ENCODE data around the gene UHMK1.
"Not testable (repeated sequence)": the region's sequence is repeated elsewhere in the genome, so short reads cannot be mapped to it uniquely, and the experiment has no call there.

UHMK1 gene, protein sequence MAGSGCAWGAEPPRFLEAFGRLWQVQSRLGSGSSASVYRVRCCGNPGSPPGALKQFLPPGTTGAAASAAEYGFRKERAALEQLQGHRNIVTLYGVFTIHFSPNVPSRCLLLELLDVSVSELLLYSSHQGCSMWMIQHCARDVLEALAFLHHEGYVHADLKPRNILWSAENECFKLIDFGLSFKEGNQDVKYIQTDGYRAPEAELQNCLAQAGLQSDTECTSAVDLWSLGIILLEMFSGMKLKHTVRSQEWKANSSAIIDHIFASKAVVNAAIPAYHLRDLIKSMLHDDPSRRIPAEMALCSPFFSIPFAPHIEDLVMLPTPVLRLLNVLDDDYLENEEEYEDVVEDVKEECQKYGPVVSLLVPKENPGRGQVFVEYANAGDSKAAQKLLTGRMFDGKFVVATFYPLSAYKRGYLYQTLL

DNA sequence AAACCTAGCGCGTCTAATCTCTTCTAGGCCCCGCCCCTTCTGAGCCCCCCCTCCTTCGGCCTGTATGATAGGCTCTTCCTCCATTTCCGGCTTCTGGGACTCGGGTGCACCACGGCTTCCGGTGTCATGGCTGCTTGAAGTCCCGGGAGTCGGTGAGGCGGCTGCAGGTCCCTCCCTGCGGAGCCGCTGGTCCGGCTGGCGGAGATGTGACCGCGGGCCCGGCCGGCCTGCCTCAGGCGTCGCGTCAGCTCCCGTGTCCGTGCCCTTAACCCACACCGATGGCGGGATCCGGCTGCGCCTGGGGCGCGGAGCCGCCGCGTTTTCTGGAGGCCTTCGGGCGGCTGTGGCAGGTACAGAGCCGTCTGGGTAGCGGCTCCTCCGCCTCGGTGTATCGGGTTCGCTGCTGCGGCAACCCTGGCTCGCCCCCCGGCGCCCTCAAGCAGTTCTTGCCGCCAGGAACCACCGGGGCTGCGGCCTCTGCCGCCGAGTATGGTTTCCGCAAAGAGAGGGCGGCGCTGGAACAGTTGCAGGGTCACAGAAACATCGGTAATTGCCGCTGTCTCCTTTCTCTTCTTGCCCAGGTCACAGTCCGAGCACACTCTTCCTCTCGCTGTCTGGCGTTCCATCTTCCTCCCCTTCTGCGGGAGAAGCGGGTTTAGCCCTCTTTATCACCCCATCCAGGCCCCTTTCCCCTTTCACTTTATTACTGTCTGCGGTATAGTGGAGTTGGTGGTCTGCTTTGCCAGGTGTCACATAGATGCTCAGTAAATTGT lies at the start of gene UHMK1:
Gene UHMK1 (plus strand): TSS at position 96 of the 773 bp plus-strand sequence. CDS start 183 bp downstream, at position 279.
- peak; percentile 88 for DNase-seq

DNA sequence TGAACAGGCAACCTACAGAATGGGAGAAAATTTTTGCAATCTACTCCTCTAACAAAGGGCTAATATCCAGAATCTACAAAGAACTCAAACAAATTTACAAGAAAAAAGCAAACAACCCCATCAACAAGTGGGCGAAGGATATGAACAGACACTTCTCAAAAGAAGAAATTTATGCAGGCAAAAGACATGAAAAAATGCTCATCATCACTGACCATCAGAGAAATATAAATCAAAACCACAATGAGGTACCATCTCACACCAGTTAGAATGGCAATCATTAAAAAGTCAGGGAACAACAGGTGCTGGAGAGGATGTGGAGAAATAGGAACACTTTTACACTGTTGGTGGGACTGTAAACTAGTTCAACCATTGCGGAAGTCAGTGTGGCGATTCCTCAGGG lies 43.3 kb upstream of the UHMK1 start:
- not testable (repeated sequence) for DNase-seq

DNA sequence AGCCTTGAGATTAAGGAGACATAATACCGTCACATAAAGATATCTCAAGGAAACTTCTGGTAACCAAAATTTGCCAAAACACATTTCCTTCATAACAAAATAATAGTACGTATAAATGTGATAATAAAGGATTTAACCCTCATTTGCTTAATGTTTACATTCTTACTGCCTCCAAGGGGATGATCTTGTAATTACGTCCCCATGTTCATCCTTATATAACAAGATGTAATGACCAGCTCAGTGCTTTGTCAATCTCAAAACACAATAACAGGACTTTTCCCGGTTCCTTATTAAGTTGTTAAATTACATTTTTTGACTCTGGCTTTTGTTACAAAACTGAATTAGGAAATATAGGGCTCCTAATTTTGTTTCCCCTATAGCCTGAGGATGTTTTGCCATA lies 41.3 kb upstream of the UHMK1 start:
- DNase-seq = no peak

DNA sequence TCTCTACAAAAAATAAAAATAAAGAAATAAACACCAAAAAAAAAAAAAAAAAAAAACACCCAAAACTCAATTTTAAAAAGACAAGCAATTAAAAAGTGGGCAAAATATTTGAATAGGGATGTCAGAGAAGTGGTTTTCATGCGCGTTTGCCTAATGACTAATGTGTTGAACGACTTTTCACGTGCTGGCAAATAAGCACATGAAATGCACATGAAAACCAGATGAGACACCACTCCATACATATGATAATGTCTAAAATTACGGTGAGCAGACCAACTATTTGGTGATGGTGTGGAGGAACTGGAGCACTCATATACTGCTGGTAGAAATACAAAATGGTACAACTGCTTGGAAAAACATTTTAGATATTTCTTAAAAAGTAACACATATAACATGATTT lies 39.4 kb upstream of the UHMK1 start:
- DNase-seq = no peak

DNA sequence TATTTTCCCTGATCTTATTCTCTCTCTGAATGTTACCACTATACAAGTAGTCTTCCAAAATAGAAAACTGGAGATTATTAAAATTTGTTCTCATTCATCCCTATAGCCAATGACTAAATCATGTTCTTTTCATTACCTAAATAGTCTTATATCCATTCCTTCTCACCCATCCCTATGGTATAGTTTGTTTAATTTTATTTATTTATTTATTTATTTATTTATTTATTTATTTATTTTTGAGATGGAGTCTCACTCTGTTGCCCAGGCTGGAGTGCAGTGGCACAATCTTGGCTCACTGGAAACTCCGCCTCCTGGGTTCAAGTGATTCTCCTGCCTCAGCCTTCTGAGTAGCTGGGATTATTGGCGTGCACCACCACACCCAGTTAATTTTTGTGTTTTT lies 35.2 kb upstream of the UHMK1 start:
- DNase-seq = not testable (repeated sequence)

DNA sequence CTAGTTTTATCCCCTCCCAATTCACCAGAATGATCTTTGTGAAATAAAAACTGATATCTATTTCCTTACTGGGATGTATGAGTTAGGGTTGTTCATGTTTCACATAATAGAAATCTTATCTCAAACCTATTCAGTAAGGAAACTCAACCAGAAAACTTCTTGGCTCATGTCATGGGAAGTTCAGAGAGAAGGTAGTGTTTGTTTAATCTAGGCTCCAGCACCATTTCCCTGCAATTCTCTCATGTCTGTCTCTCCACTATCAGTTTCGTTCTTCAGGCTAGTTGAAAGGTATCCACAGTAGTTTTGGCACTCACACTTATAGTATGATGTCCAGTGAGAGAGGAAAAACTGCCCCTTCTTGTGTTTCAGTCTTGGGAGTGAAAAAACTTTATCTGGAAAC lies 34.6 kb upstream of the UHMK1 start:
- DNase-seq = no peak

DNA sequence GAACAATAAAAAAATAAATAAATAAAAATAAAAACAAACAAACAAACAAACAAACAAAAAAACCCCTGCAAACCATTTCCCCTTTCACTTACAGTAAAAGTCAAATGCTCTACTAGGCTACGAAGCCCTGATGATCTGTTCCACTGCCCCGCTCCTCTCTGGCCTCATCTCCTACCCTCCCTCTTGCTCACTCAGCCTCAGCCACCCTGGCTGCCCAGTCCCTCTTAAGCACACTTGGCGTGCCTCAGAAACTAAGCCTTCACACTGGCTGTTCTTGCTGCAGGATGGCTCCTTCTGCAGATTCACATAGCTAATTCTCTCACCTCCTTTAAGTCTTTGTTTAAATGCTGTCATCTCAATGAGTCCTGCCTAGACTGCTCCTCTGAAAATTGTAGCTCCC lies 30.8 kb upstream of the UHMK1 start:
- DNase-seq = no peak

DNA sequence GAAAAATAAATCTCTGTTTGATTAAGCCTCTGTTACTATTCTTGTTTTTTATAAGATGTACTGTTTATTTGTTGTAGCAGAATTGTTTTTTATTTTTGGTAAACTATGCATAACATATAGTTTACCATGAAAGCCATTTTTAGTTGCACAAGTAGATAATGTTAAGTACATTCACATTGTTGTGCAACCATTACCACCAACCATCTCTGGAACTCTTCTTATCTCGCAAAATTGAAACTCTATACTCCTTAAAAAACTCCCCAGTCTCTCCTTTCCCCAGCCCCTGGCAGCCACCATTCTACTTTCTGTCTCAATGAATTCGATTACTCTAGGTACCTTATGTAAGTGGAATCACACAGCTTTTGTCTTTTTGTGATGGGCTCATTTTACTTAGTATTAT lies 27.4 kb upstream of the UHMK1 start:
- no peak for DNase-seq

DNA sequence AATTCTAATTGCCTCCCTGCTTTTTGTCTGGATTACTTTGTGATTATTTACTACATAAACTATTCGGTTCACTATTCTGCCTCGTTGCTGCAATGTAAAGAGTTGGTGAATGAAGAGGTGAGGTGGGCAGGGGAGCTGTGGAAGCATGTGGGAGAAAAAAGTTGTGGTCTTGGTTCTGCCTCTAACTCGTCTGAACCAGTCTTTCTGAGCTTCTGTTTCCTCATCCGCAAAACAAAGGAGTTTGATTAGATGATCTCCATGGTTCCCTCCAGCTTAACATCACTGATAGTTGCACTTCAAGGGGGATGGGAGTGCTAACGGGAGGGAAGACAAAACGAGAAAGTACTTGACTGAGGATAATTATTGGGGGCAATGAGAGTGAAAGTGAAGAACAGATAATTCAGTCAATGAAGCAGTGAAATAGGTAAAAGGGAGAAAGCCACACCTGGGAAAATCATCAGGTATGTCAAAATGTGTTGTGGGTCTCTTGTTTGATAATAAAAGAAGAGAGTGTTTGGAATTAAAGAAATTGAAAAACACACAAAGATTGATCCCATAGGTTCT lies 26.2 kb upstream of the UHMK1 start:
- DNase-seq = no peak

DNA sequence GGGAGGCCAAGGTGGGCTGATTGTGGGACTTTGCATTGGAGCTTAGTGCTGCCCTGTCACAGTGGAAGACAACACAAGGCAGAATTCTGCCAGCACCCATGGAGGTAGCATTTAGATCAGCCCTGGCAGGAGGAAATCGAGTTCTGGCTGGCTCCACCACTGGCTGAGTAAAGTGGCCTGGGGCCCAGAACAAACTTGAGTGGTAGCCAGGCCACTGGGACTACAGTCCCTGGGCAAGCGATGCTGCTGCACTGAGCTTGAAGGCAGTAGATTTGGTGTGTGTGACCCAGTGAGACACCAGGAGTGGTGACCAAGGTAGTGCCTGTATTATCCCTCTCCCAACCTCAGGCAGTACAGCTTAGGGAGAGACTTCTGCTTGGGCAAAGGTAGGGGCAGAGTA lies 22.5 kb upstream of the UHMK1 start:
- DNase-seq = no peak

DNA sequence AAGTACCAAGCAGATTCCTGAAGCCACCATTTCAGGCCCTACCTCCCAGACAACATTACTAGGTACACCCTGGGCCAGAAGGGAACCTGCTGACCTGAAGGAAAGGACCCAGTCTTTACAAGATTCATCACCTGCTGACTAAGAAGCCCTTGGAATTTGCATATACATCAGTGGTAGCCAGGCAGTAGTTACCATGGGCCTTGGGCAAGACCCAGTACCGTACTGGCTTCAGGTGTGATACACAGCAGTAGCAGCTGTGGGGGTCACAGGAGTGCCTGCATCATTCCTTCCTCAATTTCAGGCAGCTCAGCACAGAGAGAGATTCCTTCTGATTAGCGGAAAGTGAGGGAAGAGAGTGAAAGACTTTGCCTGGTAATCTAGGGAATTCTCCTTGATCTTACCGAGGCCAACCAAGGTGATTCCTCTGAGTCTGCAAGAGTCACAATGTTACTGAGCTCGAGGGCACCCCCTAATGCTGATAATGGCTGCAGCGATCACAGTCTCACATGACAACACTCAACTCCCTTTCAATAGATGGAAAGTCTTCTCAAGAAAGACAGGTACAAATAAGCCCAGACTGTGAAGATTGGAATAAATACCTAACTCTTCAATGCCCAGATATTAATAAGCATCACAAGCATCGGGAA lies 22.0 kb upstream of the UHMK1 start:
- DNase-seq = no peak

DNA sequence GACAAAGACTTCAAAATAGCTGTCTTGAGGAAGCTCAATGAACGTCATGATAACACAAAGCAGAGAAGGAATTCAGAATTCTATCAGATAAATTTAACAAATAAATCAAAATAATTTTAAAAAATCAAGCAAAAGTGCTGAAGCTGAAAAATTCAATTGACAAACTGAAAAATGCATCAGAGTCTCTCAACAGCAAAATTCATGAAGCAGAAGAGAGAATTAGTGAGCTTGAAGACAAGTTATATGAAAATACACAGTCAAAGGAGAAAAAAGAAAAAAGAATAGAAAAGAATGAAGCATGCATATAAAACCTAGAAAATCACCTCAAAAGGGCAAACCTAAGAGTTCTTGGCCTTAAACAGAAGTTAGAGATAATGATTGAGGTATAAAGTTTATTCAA lies 21.0 kb upstream of the UHMK1 start:
- no peak for DNase-seq

DNA sequence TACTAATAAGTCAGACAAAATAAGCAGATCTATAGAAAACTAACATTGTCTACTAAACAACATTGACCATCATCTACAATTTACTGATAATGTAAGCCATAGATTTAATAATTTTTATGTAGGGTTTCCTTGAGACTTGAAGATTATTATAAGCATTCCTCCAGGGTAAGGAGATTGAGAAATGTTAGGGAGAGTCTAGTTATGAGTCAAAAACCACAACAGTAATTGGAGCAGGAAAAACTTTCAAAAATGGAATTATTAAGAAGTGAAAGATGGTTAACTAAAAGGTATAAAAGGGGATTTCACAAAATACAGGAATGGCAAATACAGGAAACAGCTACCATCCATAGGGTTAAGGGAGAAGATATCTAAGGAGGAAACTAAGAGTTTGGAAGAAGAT lies 12.4 kb upstream of the UHMK1 start:
- DNase-seq = no peak

DNA sequence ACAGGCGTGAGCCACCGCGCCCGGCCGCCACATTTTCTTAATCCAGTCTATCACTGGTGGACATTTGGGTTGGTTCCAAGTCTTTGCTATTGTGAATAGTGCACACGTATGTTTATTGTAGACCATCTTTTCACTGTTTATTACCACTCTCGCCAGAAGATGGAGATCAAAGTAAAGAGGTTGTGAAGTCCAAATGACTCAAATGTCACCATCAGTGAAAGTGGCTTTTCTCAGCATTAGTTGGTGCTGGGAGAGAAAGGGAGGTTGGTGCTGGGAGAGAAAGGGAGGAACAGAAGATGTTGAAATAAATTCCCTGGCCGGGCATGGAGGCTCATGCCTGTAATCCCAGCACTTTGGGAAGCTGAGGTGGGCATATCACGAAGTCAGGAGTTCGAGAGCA lies 10.4 kb upstream of the UHMK1 start:
- no peak for DNase-seq

DNA sequence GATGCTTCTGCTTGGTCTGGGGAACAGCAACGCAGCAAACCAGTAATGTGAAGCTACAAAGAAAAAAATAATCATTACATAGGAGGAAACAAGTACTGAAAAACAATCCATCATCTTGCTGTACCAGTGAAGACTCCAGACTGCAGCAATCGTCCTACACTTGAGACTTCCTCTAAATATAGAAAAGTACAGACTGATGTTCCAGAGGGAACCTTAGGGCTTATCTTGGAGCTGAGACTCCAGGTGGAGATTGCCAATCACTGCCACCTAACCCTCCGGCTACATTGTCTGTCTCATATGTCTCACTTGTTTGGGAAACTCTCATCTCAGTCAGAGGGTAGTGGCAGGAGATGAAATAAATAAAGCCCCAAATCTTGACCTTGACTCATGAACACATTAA lies 9.4 kb upstream of the UHMK1 start:
- DNase-seq = no peak

DNA sequence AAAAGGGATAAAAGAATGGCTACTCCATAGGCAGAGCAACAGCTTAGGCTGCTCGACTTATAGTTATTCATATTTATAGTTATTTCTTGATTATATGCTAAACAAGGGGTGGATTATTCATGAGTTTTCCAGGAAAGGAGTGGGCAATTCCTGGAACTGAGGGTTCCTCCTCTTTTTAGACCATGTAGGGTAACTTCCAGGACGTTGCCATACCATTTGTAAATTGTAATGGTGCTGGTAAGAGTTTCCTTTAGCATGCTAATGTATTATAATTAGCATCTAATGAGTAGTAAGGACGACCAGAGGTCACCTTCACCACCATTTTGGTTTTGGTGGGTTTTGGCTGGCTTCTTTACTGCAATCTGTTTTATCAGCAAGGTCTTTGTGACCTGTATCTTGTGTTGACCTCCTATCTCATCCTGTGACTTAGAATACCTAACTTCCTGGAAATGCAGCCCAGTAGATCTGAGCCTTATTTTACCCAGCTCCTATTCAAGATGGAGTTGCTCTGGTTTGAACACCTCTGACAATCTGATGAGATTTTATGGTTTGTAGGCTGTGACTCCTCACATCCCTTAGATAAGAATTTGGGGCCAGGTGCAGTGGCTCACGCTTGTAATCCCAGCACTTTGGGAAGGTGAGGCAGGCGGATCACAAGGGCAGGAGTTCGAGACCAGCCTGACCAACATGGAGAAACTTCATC lies 1.9 kb upstream of the UHMK1 start:
- not testable (repeated sequence) for DNase-seq

DNA sequence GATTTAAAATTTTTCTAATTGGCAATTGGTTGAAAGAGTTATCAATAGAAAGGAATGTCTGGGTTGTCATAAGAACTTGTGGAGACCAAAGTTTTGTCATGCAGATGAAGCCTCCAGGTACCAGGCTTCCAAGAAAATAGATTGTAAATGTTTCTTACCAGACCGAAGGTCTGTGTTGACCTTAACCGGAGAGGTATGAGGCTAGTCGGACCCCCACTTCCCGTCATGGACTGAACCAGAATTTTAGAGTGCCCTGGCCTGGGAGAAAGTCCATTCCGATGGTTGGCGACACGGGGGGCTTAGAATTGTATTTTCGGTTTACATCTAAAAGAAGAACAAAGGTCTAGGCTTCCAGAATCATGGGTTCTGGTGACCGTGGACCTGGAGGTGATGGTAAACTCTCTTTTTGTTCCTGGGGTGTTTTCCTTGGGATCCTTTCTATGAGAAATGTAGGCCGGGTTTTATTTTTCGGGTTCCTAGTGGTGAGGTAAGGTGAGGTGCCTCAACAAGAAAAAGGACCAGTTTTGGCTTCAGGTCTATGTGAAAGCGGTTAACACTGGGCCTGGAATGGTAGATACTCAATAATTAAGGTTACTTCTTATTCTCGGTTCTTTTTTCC lies 405 bp upstream of the UHMK1 start:
- DNase-seq = no peak

DNA sequence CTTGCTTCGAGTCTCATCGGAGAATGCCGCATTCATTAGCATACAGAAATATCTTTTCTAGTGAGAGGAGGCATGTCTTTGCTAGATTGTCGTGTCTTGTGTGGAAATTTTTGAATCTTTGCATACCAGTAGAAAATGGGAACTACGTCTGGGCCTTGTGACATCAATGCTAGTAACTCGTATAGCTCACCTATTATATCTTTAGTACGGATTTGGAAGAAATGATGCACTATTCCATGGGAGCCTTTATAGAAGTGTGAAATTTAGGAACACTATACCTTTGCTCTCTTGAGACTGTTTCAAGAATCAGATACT lies 835 bp downstream of the UHMK1 start:
- DNase-seq = no peak

DNA sequence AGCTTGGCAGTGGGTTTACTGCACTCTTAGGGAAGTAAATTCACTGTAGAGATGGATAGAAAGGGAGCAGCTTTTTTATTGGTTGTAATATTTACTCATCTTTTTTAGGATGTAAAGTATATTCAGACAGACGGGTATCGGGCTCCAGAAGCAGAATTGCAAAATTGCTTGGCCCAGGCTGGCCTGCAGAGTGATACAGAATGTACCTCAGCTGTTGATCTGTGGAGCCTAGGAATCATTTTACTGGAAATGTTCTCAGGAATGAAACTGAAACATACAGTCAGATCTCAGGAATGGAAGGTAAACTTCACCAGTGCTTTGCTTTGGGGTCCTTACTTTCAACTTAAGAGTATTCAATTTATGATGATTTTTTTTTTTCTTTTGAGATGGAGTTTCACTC lies 3.2 kb downstream of the UHMK1 start:
- no peak for DNase-seq

DNA sequence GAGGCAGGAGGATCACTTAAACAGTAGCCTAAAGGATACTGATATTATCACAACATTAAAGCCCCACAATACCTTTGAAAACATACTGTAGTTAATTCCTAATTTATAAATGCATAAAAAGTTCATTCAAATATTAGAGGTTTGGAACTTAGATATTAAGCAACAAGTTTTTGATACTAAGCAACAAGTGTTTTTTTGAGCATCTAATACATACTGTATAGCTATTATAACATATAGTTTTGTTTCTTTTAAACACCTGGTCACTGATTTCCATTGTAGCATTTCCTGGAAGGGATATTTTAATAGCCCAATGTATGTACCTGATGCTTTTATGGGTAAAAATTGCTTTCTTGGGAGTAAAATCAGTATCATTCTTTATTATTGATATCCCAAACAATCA lies 4.5 kb downstream of the UHMK1 start:
- DNase-seq = no peak

DNA sequence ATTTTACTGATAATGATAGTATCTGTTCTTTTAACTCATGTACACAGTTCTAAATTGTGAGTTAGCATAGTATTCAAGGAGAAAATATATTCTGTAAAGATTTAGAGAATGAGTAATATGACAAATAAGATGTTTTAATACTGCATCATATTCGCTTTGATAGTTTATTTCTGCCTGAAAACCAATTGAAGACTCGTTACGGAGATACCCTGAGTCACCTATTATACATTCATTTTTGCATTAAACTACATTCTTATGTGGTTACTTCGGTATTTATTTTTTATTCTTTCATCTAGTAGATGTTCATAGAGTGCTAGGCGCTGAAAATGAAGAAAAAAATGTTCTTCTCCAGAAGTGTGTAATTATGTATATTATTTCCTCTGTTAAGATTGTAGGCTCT lies 5.3 kb downstream of the UHMK1 start:
- DNase-seq = no peak

DNA sequence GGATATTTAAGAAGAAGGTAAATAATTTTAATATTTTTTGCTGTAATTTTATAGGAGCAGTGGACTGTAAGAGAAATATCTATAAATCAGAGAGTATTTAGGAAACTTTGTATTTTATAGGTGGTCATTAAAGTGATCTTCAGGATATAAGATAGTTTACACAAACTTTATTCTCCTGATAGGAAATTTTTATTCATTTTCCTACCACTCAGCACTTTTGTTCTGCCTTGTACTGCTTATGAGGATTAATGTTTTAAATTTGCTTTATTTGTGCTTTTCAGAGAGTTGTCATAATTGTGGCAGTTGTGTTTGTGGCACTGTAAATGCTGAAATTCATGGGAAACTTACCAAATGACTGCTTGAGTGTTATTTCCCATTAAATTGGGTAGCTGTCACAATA lies 29.7 kb downstream of the UHMK1 start:
- no peak for DNase-seq

Data from activated gamma-delta T cell treated with Interleukin-2 at 50 U/mL for 16 hours (primary cell).